Embryonic facial prominence (tissue), 1 donor: ENCODE results near the gene SMAD1.
"Not testable (repeated sequence)": the region's sequence is repeated elsewhere in the genome, so short reads cannot be mapped to it uniquely, and the experiment has no call there.

Source experiments
- DNase-seq: peaks from one replicate; pipeline ENCODE4 v3.0.0-alpha.2; 2016; ENCODE audit errors: extremely low spot score

SMAD1 gene

DNA sequence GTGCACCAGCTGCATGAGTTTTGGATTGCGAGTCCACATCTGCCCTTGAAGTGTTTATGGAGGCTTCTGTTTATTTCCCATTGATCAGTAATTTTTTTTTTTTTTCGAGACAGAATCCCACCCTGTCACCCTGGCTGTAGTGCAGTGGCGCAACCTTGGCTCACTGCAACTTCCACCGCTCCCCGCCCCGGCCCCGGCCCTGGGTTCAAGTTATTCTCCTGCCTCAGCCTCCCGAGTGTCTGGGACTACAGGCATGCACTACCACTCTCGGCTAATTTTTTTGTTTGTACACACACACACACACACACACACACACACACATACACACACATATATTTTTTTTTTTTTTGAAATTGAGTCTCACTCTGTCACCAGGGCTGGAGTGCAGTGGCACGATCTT is 46.1 kb downstream of the SMAD1 start:
- no peak for DNase-seq

DNA sequence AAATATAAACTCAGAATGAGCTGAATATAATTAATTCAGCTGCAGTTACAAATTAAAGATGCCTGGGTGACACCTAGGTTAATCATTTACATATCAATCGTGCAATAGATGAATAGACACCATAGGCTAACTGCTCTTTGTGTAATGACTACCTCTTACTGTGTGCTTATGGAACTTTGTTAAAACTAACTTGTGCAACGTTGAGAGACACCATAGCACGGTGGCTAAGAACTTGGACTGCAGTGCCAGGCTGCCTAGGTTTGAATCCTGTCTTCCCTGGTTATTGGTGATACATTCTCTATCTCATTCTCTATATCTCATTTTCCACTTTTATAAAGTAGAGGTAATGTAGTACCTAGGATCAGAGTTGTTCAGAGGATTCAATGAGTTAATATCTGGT is 46.9 kb downstream of the SMAD1 start:
- no peak for DNase-seq

DNA sequence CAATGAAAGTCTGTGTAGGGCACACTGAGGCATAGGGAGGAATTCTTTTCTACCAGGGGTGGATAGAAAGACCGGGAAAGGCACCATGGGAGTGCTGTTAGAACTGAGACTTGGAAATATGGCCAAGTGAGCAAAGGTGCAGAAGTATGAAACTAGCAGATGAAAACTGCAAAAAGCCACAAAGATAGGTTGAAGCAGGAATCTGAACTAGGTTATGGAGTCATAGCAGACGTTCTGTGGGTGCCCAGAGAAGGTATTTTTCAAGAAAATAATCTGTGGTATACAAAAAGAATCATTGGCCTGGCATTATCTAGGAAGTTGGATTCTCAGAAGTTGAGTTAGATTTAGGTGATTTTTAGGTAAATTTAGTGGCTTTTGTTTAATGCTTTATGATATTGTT is 48.5 kb downstream of the SMAD1 start:
- no peak for DNase-seq

DNA sequence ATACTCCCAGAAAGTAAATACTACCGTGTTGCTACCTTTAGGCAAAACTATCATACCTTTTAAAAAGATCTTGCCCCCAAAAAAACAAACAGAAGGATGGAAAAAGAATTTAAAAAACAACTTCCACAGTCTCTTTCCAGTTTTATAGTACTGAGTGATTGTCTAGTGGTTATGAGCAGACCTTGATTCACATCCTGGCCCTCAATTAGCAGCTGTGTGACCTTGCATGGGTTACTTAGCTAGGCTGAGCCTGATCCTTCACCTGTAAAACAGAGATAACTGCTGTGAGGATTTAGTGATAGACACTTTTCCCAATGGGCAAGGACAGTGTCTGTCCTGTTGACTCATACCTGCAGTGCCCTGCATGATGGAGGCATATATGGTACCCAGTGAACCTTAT is 49.0 kb downstream of the SMAD1 start:
- no peak for DNase-seq

DNA sequence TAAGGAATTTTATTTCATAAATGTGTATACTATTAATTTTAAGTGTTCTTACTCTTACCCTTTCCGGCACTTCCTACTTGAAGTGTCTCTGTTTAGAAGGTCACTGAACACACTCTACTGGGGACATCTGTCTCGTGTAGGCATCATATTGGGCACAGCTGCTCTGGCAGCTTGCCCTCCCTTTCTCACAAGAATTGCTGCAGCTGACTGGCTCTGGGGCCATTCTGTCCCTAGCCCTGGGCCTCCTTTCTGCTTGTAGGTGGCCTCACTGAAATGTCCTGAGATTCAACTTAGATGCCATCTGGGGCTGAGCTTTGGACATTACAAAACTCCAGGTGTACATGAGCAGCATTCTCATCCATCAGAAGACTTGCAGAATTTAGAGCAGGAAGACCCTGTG is 49.6 kb downstream of the SMAD1 start:
- no peak for DNase-seq

DNA sequence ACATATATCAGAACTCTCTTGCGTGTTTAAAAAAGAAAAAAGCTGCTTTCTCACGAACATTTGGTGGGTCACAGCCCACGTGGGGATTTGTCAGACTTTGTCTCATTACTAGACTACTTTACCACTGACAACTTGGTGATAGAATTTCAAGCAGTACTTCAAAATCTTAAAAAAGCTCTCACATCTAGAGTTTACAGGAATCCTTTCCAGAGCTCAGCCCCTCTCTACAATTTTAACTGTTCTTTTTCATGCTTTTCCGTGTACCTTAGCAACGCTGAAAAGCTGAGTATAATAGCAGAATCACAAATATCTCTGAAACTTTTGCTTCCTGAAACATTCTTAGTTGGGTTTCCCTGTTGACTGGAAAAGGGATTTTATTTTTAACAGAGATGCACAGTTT is 50.2 kb downstream of the SMAD1 start:
- peak; percentile 30 for DNase-seq

DNA sequence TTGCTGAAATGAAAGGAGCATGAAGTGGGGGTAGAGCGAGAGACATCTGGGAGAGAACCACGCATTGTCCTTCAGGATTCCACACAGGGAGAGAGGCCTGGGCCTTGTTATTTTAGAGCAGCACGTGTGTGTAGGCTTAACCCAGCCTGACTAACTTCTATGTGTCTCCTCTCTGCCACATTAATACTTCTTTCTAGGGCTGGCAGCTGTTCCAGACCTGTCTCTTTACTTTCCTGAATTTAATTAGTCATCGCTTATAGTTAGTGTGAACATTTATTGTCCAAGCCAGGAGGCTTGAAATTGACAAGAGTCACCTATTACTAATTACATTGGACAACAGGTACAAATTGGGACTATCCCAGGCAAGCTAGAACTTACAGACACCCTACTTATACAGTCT is 51.3 kb downstream of the SMAD1 start:
- no peak for DNase-seq

DNA sequence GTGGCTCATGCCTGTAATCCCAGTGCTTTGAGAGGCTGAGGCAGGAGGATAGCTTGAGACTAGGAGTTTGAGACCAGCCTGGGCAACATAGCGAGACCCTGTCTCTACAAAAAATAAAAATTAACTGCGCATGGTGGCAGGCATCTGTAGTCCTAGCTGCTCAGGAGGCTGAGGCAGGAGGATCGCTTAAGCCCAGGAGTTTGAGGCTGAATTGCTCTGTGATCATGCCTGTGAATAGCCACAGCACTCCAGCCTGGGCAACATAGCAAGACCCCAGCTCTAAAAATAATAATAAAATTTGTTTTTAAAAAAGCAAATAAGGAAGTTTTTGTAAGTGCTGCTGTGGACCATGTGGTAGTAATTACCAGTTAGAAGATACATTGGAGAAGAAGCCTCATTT is 51.8 kb downstream of the SMAD1 start:
- DNase-seq = not testable (repeated sequence)

DNA sequence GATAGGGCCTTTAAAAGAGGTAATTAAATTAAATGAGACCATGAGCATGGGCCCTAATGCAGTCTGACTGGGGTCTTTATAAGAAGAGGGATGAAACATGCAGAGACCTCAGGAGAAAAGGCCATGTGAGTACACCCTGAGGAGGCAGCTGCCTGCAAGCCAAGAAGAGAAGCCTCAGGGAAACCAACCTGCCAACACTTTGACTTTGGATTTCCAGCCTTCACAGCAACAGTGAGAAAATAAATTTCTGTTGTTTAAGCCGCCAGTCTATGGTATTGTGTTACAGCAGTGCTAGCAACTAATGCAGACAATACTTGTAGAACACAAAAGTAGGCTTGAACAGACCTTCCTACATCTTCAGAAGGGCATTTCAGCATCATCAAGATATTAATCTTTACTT is 52.3 kb downstream of the SMAD1 start:
- DNase-seq = no peak

DNA sequence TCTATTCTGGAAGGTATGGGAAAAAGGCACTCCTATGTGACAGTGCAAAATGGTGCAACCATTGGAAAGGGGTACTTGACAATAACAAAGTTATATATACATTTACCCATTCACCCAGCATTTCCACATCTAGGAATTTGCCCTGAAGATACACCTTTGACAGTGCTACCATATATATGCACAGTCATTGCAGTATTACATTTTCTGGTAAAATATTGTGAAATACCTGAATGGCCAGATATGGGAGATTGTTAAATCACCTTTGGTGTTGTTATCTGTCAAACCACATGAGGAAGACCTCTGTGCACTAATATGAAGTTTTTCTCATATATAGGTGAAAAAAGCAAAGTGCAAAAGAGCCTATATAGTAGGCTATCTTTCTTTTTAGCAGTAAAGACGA is 53.5 kb downstream of the SMAD1 start:
- DNase-seq = no peak

DNA sequence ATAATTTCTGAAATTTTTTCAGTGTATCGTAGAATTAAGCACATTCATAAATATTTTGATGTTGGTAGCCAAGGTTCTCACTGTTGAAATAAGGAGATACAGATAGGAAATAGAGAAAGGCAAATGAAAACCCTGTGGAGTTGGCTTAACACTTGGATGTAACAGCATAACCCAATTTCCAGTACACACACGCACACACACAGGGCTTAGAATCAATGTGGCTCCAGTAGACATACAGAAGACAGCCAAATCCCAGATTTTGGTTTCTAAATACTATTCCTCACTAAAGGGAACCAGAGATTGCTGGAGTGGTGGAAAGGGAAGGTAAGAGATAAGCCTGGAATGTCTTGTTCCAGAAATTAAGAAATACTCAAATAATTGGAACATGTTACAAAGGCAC is 54.4 kb downstream of the SMAD1 start:
- DNase-seq = no peak

DNA sequence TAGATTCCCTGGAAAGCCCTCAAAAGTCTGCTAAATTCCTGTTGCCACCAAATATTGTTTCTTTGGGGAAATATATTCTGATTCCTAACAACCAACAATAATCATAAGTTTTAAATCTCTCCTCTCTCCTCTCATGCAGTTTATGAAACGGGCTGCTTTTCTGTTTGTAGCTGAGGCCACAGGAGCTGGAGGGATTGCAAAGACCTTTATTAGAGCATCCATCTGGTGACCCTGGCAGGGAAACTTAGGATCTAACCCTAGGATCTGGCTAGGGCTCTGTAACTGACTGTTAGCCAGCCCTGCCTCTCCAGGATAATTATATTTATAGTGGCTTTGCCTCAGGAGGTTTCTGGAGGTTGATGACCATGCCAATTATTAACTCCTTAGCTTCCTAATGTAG is 56.9 kb downstream of the SMAD1 start:
- DNase-seq = no peak

DNA sequence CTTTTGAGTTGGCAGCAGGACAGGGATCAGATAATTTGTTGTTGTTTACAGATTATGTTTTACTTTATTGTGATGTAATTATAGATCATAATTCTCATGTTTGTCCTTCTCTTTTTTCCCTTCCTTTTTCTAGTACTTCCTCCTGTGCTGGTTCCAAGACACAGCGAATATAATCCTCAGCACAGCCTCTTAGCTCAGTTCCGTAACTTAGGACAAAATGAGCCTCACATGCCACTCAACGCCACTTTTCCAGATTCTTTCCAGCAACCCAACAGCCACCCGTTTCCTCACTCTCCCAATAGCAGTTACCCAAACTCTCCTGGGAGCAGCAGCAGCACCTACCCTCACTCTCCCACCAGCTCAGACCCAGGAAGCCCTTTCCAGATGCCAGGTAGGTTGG is 58.0 kb downstream of the SMAD1 start:
- no peak for DNase-seq

DNA sequence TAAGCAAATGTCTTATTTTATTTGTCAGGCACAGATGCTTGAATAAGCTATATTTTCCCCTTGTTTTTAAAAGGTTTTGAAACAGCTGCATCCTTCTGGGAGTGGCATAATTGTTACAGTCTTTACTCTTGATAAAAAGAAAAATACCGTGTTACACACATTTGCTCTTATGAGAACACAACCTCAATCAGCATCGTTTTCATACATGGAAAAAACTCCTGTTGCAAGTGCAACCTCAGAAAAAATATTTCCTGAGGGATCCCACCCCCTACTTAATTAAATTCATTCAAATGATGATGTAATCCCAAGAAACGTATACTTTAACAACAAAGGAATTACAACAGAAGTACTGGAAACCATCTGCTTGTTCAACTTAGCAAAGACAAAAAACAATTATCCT is 58.6 kb downstream of the SMAD1 start:
- DNase-seq = no peak

DNA sequence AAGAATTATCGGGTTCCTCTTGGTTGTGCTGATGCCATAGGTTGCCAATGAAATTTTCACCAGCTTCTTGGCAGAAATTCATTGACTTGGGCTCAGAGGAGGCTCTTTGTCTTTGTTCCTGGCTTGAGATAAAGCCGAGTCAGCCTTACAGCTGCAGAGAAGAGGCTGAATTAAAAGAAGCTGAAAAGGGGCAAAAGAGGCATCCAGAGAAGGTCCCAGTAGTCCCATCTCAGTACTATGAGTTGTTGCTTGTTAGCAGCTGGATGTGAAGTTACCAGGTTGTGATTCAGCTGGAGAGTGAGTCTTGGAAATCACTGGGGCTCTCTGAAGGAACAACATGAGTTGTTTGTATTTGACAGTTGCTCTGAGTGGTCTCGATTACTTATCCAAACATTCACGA is 59.7 kb downstream of the SMAD1 start:
- DNase-seq = no peak

DNA sequence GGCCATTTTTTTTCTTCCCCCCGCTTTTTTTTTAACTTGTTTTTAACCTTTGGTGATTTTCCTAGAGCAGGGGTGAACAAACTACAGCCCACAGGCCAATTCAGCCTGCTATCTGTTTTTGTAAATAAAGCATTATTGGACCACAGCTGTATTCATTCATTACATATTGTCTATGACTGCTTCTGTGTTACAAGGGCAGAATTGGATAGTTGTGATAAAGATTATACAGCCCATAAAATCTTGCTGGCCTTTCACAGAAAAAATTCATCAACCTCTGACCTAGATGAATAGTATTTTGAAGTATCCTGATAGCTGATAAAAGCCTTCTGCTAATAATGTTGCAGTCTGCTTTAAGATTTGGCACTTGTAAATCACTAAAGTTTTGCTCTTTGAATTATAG is 63.4 kb downstream of the SMAD1 start:
- DNase-seq = no peak

DNA sequence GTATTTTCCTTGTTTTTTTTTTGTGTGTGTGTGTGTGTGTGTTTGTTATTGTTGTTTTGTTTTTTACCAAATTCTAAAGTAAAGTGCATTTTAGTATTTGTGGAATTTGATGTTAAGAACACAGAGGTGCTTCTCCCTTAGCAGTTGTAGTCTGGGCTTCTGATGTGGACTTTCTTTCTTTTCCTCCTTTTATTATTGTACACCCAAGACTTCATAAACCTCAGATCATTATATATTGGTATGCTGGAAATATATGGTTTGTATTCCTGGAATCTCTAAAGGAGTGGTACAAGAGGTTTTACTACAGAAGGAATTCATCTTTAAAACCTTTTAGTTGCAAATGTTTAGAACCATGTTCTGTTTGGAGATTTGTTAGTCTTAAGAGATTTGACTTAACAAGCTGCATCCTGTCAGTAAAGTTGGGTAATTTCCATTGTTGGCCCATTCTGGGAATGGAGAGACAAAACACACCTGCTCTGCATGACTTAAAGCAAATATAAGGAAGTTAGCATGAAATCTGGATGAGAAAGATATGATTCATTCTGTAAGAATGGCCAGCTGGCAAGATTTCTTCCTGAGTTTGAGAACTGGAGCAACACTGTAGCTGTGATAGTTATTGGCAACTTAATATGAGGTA is 64.0 kb downstream of the SMAD1 start:
- DNase-seq = no peak

DNA sequence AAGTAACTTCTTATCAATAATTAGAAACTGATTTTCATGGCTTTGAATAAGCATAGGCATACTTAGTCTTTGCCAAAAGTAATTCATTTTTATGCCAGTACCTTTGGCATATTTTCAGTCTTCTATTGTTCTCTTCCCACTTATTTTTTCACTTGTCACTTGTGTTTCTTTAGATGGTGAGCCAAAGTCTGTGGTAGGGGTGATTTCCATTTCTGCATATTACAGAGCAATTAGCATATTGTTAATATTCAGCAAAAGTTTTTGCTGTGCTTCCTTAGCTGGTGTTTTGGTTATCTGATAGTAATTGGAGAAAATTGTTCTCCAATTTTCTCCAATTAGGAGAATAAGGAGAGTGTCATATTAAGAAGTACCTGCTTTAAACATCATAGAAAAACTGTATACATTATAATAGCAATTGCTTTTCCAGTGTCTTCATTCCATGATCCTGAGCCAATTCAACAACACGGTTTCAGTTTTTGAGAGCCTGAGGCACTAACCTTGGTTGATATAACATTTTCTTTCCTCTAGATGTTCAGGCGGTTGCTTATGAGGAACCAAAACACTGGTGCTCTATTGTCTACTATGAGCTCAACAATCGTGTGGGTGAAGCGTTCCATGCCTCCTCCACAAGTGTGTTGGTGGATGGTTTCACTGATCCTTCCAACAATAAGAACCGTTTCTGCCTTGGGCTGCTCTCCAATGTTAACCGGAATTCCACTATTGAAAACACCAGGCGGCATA is 64.7 kb downstream of the SMAD1 start:
- DNase-seq = no peak

DNA sequence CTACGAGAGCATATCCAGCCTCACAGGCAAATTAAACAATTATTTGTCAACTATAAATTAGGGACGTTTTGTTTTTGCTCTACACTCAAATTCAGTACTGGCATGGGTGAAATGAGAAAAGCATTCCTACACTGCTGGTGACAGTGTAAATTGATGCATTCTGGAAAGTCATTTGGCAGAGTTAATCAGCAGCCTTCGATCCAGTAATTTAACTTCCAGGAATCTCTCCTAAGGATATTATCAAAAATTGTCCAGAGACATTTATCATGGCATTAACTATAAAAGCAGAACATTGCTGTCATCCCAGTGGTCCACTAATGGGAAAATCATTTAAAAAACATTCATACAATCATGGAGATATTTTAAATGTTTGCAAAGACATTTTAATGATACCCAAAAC is 70.0 kb downstream of the SMAD1 start:
- no peak for DNase-seq

DNA sequence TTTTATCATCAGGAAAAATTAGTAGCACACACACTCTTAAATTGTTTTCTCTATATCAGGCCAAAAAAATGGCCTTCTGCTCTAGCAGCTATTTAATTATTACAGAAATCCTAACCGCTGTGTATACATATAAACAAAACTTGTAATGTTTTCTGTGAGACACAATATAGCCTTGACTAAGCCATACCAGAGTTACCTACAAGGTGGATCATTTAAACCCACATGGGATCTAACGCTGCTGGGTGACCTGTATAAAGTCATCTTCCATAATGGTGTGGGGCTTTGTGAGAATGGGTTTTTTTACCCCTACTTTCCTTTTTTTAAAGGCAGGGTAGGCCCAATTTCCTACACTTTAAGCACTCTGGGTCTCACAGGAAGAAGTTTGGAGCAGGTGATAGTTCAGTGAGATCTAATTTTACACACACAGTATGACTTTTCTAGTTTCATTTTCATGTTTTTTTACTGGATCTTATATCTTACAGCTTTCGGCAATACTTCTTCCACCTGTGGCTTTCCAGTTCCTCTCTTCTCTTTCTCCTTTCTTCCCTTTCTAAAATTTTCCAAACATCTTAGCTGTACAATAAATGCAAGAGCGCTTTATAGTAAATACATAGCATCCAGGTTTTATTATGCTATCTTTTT is 70.6 kb downstream of the SMAD1 start:
- no peak for DNase-seq

DNA sequence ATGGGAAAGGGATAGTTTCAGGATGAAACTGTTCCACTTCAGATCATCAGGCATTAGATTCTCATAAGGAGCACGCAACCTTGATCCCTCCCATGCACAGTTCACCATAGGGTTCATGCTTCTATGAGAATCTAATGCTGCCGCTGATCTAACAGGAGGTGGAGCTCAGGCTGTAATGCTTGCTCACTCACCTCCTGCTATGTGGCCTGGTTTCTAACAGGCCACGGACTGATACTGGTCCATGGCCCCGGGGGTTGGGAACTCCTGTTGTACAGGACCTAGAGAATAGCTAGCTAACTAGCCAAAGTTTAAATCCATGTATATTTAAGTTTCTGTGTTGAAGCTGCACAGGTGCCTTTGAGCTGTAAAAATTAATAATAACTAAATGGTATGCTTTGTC is 71.7 kb downstream of the SMAD1 start:
- no peak for DNase-seq

DNA sequence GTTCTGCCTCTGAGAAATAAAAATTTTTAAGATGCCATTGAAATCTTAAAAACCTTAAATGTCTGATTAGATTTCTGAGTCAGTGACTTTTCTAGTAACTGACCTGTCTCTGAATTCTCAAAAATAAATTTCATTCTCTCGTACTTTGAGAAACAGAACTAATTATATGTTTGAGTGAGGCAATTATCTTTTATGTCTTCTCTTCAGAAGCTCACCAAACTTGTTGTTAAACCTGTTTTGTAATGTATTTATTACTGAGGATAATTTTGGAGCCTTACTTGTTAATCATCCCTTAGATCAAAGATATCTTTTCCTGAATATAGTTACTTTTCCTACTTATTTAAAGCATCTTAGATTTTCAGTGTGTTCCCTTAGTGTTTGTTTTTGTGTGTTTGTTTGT is 73.0 kb downstream of the SMAD1 start:
- DNase-seq = no peak

DNA sequence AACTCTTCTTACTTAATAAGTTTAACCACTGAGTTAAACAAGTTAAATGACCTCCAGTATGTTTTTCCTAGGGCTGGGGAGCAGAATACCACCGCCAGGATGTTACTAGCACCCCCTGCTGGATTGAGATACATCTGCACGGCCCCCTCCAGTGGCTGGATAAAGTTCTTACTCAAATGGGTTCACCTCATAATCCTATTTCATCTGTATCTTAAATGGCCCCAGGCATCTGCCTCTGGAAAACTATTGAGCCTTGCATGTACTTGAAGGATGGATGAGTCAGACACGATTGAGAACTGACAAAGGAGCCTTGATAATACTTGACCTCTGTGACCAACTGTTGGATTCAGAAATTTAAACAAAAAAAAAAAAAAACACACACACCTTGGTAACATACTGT is 76.1 kb downstream of the SMAD1 start:
- DNase-seq = no peak
